Neural progenitor cell (in vitro differentiated cells): ENCODE results near the gene METTL1.

Experiments
- CTCF ChIP-seq: fragments of 200-600 bp; sonication (generic); IDR thresholded peaks from 2 replicates; pipeline ENCODE4 v1.5.1; 2017; ENCODE audit warnings: antibody characterized with exemption, mild to moderate bottlenecking
- EZH2phosphoT487 ChIP-seq: fragments of 200-600 bp; sonication (generic); IDR thresholded peaks from 2 replicates; pipeline ENCODE4 v1.6.1; 2017; ENCODE audit warnings: antibody characterized with exemption

- TF ChIP-seq CTCF: peak; percentile 55
- TF ChIP-seq EZH2phosphoT487: no peak
Observed at GRCh38 chr12:57759360-57759980, 12.4 kb downstream of the METTL1 start.
